Nephron (organoid): ENCODE measurements around the gene SHMT2.
A peak's percentile ranks its signal among the peaks of the same experiment; 100 is the strongest.

Source experiments
- H3K27ac Mint-ChIP-seq, 3 experiments: 2 replicates each; pipeline ENCODE4 v1.8.0; 2020; ENCODE audit warnings: mixed read lengths in 3 of 3, mild to moderate bottlenecking in 2 of 3, moderate library complexity in 1 of 3
- H3K27me3 Mint-ChIP-seq: 2 replicates; pipeline ENCODE4 v1.8.0; 2021; ENCODE audit warnings: low read depth, mild to moderate bottlenecking, moderate library complexity, mixed read lengths
- H3K36me3 Mint-ChIP-seq: 2 replicates; pipeline ENCODE4 v1.8.0; 2020; ENCODE audit warnings: low read depth, mixed read lengths
- H3K4me1 Mint-ChIP-seq: 2 replicates; pipeline ENCODE4 v1.8.0; 2020; ENCODE audit warnings: mixed read lengths
- H3K4me3 Mint-ChIP-seq, 3 experiments: 2 replicates each; pipeline ENCODE4 v1.8.0; 2020; ENCODE audit warnings: mild to moderate bottlenecking in 3 of 3, mixed read lengths in 3 of 3, moderate library complexity in 2 of 3
- H3K9me3 Mint-ChIP-seq: 2 replicates; pipeline ENCODE4 v1.8.0; 2020; ENCODE audit warnings: mixed read lengths
- TF ChIP-seq, protein P1 (sequence below), 3 experiments: fragments of 200-600 bp; sonication (generic); IDR thresholded peaks; one replicate each; pipeline ENCODE4 v1.5.0; 2021; ENCODE audit warnings: antibody characterized with exemption in 3 of 3; ENCODE audit not compliant: unreplicated experiment in 3 of 3

Gene SHMT2

GRCh38 chr12:57216014-57216911 lies 13.2 kb upstream of the SHMT2 start, which contains the start of gene NXPH4:
Gene NXPH4, plus strand, starts transcription at chr12:57216794. Its CDS starts 176 bp downstream, at chr12:57216970.
- H3K9me3 Mint-ChIP-seq = no peaks in the 10 kb centered on the region
- H3K27me3 Mint-ChIP-seq = peaks cover 69% of the 10 kb centered on the region
- peak within 1 kb of the TSS in 2 of 3 experiments; percentile 46 to 47 for H3K27ac Mint-ChIP-seq
- TF ChIP-seq, protein P1, sequence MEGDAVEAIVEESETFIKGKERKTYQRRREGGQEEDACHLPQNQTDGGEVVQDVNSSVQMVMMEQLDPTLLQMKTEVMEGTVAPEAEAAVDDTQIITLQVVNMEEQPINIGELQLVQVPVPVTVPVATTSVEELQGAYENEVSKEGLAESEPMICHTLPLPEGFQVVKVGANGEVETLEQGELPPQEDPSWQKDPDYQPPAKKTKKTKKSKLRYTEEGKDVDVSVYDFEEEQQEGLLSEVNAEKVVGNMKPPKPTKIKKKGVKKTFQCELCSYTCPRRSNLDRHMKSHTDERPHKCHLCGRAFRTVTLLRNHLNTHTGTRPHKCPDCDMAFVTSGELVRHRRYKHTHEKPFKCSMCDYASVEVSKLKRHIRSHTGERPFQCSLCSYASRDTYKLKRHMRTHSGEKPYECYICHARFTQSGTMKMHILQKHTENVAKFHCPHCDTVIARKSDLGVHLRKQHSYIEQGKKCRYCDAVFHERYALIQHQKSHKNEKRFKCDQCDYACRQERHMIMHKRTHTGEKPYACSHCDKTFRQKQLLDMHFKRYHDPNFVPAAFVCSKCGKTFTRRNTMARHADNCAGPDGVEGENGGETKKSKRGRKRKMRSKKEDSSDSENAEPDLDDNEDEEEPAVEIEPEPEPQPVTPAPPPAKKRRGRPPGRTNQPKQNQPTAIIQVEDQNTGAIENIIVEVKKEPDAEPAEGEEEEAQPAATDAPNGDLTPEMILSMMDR (IDR thresholded peaks at IDR 0.05; ENCODE audit: unreplicated experiment in 3 of 3) = no peak
- peaks cover 61% of the 10 kb centered on the region for H3K4me1 Mint-ChIP-seq
- H3K36me3 Mint-ChIP-seq = no peaks in the 10 kb centered on the region
- H3K4me3 Mint-ChIP-seq = peak within 1 kb of the TSS; percentile 87 to 91 (median 88)

GRCh38 chr12:57216921-57217879 lies 12.3 kb upstream of the SHMT2 start:
- peaks cover 77% of the 10 kb centered on the region for H3K27me3 Mint-ChIP-seq
- TF ChIP-seq, protein P1 (IDR thresholded peaks at IDR 0.05; ENCODE audit: unreplicated experiment in 3 of 3) = no peak
- peaks cover 69% of the 10 kb centered on the region for H3K4me1 Mint-ChIP-seq
- no peaks in the 10 kb centered on the region for H3K9me3 Mint-ChIP-seq
- peak overlapping the region; percentile 87 to 91 (median 88) for H3K4me3 Mint-ChIP-seq
- H3K27ac Mint-ChIP-seq = peak overlapping the region in 2 of 3 experiments; percentile 46 to 47
- no peaks in the 10 kb centered on the region for H3K36me3 Mint-ChIP-seq

DNA sequence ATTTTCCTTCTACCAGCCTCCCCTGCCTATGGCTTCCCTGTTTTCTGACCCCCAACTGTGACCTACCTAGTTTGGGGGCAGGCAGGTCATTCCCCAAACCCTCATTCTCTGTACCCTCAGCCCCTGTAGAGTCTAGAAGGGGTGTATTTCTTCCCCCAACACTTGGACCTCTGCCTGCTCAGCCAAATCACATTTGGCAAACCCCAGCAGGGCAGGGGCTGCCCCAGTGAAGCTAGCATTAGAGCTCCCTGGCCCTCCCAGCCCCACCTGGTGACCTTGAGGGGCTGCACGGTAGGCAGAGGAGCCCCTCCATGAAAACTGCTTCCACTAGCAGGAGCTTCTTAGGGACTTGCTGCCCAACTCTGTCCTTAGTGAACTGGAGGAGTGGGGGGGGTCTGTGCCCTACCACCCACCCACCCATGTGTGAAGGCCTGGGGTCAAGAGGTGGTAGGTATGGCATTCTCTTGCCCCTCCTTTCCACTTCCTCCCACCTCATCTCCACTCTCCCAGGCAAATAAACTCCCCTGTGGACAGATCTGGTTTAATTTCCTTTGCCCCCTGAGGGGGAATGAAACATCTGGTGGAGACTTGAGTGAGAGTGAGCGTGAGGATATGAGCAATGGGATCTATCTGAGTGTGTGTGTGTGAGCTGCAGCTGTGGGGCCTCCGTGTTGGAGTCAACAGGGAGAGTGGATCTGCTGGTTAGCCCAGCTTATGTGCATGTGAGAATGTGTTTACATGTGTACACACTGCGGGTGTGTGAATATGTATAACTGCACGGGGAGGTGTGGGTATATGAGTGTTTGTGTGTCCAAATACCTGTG lies 11.3 kb upstream of the SHMT2 start:
- peak overlapping the region in 2 of 3 experiments; percentile 14 to 70 for H3K27ac Mint-ChIP-seq
- H3K4me1 Mint-ChIP-seq = peaks cover 73% of the 10 kb centered on the region
- TF ChIP-seq, protein P1 (IDR thresholded peaks at IDR 0.05; ENCODE audit: unreplicated experiment in 3 of 3) = no peak
- no peaks in the 10 kb centered on the region for H3K36me3 Mint-ChIP-seq
- H3K9me3 Mint-ChIP-seq = no peaks in the 10 kb centered on the region
- peaks cover 86% of the 10 kb centered on the region for H3K27me3 Mint-ChIP-seq
- peak overlapping the region; percentile 87 to 91 (median 88) for H3K4me3 Mint-ChIP-seq

DNA sequence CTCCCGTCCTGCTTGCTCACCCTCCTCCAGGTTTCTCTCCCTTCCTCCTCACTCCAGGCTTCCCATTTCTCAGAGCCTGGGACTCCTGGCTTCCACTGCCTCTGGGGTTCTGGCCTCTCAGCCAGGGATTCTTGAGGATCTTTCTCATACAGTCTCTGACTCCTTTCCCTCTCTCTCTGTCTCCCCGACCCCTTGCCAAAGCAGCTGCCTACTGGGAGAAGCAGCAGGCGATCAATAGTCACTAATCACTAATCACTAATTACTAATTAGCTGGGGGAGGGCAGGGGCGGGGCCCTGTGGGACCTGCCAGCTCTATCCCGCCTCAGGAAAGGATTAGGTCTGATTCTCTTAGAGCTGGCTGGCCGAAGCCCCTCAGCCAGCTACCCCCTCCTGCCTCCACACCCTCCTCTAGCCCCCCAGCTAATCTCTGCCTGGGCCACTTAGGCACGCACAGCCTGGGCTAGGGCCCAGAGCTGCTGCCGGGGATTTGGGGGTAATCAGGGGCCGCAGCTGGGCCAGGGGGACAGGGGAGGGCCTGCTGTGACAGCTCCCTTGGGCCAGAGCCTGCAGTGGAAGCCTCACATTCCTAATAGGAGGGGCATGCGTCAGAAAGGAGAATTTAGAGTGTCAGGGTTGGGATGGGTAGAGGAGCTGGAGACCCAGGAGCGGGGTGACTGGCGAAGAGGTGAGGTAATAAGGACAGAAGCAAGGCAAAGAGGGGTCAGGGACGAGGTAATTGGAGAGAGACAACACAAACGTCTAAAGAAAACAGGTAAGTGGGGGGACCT lies 10.1 kb upstream of the SHMT2 start:
- TF ChIP-seq, protein P1 (IDR thresholded peaks at IDR 0.05; ENCODE audit: unreplicated experiment in 3 of 3) = no peak
- peak overlapping the region; percentile 69 to 88 (median 87) for H3K4me3 Mint-ChIP-seq
- H3K27ac Mint-ChIP-seq = peak overlapping the region; percentile 14 to 70 (median 31)
- no peaks in the 10 kb centered on the region for H3K9me3 Mint-ChIP-seq
- peaks cover 71% of the 10 kb centered on the region for H3K4me1 Mint-ChIP-seq
- H3K27me3 Mint-ChIP-seq = peaks cover 86% of the 10 kb centered on the region
- no peaks in the 10 kb centered on the region for H3K36me3 Mint-ChIP-seq
